Measurements from ENCODE around the gene KPNA4. TPM values are rescaled to one million over a fixed set of nuclear protein-coding genes. Genes with fewer than 3 reads are reported as not detected.
"Not testable (repeated sequence)": the region's sequence is repeated elsewhere in the genome, so short reads cannot be mapped to it uniquely, and the experiment has no call there.

Gene KPNA4
- total RNA-seq, 5 donors from 2014 or later (not counting 1 experiment from before 2014, with no cell fraction given) = 31.9 to 53.7 (median 43.4) TPM

GRCh38 chr3:160575589-160575988 lies 10.2 kb upstream of the KPNA4 start:
- Mint-ChIP-seq H3K9me3 (peaks cover 0 to 3% (median 2%) of the 10 kb centered on the region in 3 donors), H3K4me3 (no peak overlapping the region), H3K4me1 (no peaks in the 10 kb centered on the region), H3K27ac (no peak overlapping the region), H3K27me3 (peaks cover 27 to 30% of the 10 kb centered on the region in 2 donors), H3K36me3 (no peaks in the 10 kb centered on the region)
- ChIA-PET CTCF (no interaction called here), POLR2A (no interaction called here)
- DNase-seq (no peak), ATAC-seq (replicated peaks in 1 of 4) (no peak)
- Histone ChIP-seq H3K27me3 (replicated peaks in 1 of 2; ENCODE audit: control insufficient read depth in 2 of 2, extremely low read depth in 1 of 2, insufficient read depth in 2 of 2, low read length in 1 of 2) (peaks cover 0 to 5% of the 10 kb centered on the region in 2 experiments), H3K4me3 (ENCODE audit: control insufficient read depth in 1 of 2, extremely low read depth in 1 of 2, low read length in 1 of 2) (no peak overlapping the region), H3K27ac (ENCODE audit: low read length) (no peak overlapping the region), H3K36me3 (ENCODE audit: control insufficient read depth in 2 of 2, extremely low read depth in 1 of 2, insufficient read depth in 1 of 2, low read length in 1 of 2) (no peaks in the 10 kb centered on the region), H3K9me3 (no peaks in the 10 kb centered on the region), H3K4me1 (ENCODE audit: control insufficient read depth in 1 of 2, extremely low read depth in 1 of 2, insufficient read depth in 2 of 2, low read length in 2 of 2) (no peaks in the 10 kb centered on the region)
- no CpG with 5 or more reads among the region's 1 CpG for WGBS (ENCODE audit: insufficient coverage)

DNA sequence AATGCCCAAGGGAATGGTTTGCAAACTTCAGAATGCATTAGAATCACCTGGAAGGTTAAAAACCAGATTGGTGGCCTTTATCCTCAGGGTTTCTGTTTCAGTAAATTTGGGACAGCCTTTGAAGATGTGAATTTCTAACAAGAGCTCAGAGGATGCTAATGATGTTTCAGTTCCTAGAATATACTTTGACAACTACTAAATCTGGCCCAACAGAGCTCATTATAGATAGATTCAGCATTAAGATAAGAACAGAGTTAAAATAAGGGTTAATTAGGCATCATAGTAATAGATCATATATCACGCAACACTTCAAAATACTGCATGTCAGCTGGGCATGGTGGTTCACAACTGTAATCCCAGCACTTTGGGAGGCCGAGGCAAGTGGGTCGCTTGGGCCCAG lies 9.3 kb upstream of the KPNA4 start:
- 93% methylated on average over 2 of the region's 3 CpGs for WGBS (ENCODE audit: insufficient coverage)
- Histone ChIP-seq H3K4me1 (ENCODE audit: control insufficient read depth in 1 of 2, extremely low read depth in 1 of 2, insufficient read depth in 2 of 2, low read length in 2 of 2) (no peaks in the 10 kb centered on the region), H3K4me3 (ENCODE audit: control insufficient read depth in 1 of 2, extremely low read depth in 1 of 2, low read length in 1 of 2) (no peak overlapping the region), H3K9me3 (peaks cover 4% of the 10 kb centered on the region), H3K27ac (ENCODE audit: low read length) (no peak overlapping the region), H3K27me3 (replicated peaks in 1 of 2; ENCODE audit: control insufficient read depth in 2 of 2, extremely low read depth in 1 of 2, insufficient read depth in 2 of 2, low read length in 1 of 2) (no peaks in the 10 kb centered on the region), H3K36me3 (ENCODE audit: control insufficient read depth in 2 of 2, extremely low read depth in 1 of 2, insufficient read depth in 1 of 2, low read length in 1 of 2) (no peaks in the 10 kb centered on the region)
- Mint-ChIP-seq H3K27me3 (peaks cover 21 to 24% of the 10 kb centered on the region in 2 donors), H3K4me3 (no peak overlapping the region), H3K4me1 (no peaks in the 10 kb centered on the region), H3K27ac (no peak overlapping the region), H3K9me3 (no peaks in the 10 kb centered on the region), H3K36me3 (no peaks in the 10 kb centered on the region)
- ATAC-seq (replicated peaks in 1 of 4) (no peak), DNase-seq (no peak)
- CTCF ChIA-PET = interaction anchor here (0.7 kb wide), 2 partner anchors 48 to 215 kb away, joined by 3 read pairs; no protein-coding TSS in a partner anchor
- POLR2A ChIA-PET = no interaction called here

DNA sequence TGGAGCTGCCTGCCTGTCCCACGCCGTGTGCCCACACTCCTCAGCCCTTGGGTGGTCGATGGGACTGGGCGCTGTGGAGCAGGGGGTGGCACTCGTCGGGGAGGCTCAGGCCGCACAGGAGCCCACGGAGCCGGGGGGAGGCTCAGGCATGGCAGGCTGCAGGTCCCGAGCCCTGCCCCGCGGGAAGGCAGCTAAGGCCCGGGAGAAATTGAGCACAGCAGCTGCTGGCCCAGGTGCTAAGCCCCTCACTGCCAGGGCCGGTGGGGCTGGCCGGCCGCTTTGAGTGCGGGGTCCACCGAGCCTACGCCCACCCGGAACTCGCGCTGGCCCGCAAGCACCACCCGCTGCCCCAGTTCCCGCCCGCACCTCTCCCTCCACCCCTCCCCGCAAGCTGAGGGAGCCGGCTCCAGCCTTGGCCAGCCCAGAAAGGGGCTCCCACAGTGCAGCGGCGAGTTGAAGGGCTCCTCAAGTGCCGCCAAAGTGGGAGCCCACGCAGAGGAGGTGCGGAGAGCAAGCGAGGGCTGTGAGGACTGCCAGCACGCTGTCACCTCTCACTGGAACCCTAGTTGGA lies 8.7 kb upstream of the KPNA4 start:
- H3K27ac ChIP-seq (ENCODE audit: low read length); H3K36me3 Mint-ChIP-seq; H3K27ac Mint-ChIP-seq; H3K4me1 Mint-ChIP-seq; H3K36me3 ChIP-seq (ENCODE audit: control insufficient read depth in 2 of 2, extremely low read depth in 1 of 2, insufficient read depth in 1 of 2, low read length in 1 of 2); H3K4me3 ChIP-seq (ENCODE audit: control insufficient read depth in 1 of 2, extremely low read depth in 1 of 2, low read length in 1 of 2); H3K4me3 Mint-ChIP-seq; H3K9me3 Mint-ChIP-seq; ATAC-seq (replicated peaks in 1 of 4); H3K27me3 ChIP-seq (replicated peaks in 1 of 2; ENCODE audit: control insufficient read depth in 2 of 2, extremely low read depth in 1 of 2, insufficient read depth in 2 of 2, low read length in 1 of 2); POLR2A ChIA-PET; H3K9me3 ChIP-seq; DNase-seq; H3K4me1 ChIP-seq (ENCODE audit: control insufficient read depth in 1 of 2, extremely low read depth in 1 of 2, insufficient read depth in 2 of 2, low read length in 2 of 2): not testable (repeated sequence)
- CTCF ChIA-PET = interaction anchor here in 1 of 2 donors (0.7 kb wide), 1 partner anchor 215 kb away, joined by 3 read pairs; no protein-coding TSS in a partner anchor
- peaks cover 19 to 24% of the 10 kb centered on the region in 2 donors for H3K27me3 Mint-ChIP-seq
- WGBS (ENCODE audit: insufficient coverage) = 96% methylated on average over 35 of the region's 35 CpGs

DNA sequence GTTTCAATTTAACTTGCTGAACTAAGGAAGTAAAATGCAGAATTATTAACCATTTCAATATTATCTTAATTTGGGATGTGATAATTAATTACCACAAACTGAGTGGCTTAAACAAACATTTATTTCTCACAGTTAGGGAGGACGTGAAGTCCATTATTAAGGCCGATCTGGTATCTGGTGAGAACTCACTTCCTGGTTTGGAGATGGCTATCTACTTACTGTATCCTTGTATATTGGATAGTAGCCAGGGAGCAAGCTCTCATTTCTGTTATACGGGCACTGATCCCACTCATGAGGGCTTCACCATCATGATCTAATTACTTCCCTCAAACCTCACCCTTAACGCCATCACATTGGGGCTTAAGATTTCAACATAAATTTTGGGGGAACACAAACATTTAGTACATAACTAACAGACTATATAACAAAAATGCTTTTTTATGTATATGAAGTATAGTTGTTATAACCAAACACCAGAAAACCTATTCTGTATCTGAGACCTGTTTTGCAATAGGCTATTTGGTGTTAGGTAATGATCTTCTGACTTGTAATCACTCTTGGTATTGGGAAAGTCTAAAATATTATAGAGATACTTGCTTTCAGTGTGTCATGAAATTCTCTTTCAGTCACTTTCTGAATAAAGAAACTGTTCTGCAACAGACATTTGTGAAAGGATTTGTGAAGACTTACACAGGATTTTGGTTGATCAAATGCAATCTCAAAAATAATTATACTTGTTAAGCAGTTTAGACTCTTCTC lies 4.7 kb upstream of the KPNA4 start:
- peaks cover 8% of the 10 kb centered on the region for H3K36me3 Mint-ChIP-seq
- H3K4me1 Mint-ChIP-seq = peaks cover 16 to 18% (median 17%) of the 10 kb centered on the region in 3 donors
- Histone ChIP-seq H3K4me1 (ENCODE audit: control insufficient read depth in 1 of 2, extremely low read depth in 1 of 2, insufficient read depth in 2 of 2, low read length in 2 of 2) (peaks cover 7 to 8% of the 10 kb centered on the region in 2 experiments), H3K27ac (ENCODE audit: low read length) (no peak overlapping the region), H3K9me3 (peaks cover 4% of the 10 kb centered on the region), H3K27me3 (replicated peaks in 1 of 2; ENCODE audit: control insufficient read depth in 2 of 2, extremely low read depth in 1 of 2, insufficient read depth in 2 of 2, low read length in 1 of 2) (no peaks in the 10 kb centered on the region), H3K36me3 (ENCODE audit: control insufficient read depth in 2 of 2, extremely low read depth in 1 of 2, insufficient read depth in 1 of 2, low read length in 1 of 2) (no peaks in the 10 kb centered on the region), H3K4me3 (ENCODE audit: control insufficient read depth in 1 of 2, extremely low read depth in 1 of 2, low read length in 1 of 2) (no peak overlapping the region)
- no peak overlapping the region for H3K4me3 Mint-ChIP-seq
- no peak overlapping the region for H3K27ac Mint-ChIP-seq
- CTCF ChIA-PET = interaction anchor here (0.6 to 0.7 kb wide), 2 partner anchors 15 to 792 kb away, joined by 6 to 10 read pairs; no protein-coding TSS in a partner anchor
- peaks cover 0 to 5% (median 0%) of the 10 kb centered on the region in 3 donors for H3K9me3 Mint-ChIP-seq
- POLR2A ChIA-PET = interaction anchor here in 1 of 2 donors (0.7 to 1.0 kb wide), 2 partner anchors 9 to 45 kb away, joined by 4 to 13 read pairs; no protein-coding TSS in a partner anchor
- DNase-seq = no peak
- no CpG with 5 or more reads among the region's 4 CpGs for WGBS (ENCODE audit: insufficient coverage)
- no peaks in the 10 kb centered on the region for H3K27me3 Mint-ChIP-seq
- no peak for ATAC-seq (replicated peaks in 1 of 4)

GRCh38 chr3:160568989-160569388 lies 3.6 kb upstream of the KPNA4 start:
- no peaks in the 10 kb centered on the region for H3K27me3 ChIP-seq (replicated peaks in 1 of 2; ENCODE audit: control insufficient read depth in 2 of 2, extremely low read depth in 1 of 2, insufficient read depth in 2 of 2, low read length in 1 of 2)
- Mint-ChIP-seq H3K36me3 (peaks cover 8% of the 10 kb centered on the region), H3K9me3 (peaks cover 0 to 5% (median 0%) of the 10 kb centered on the region in 3 donors), H3K27me3 (no peaks in the 10 kb centered on the region), H3K27ac (no peak overlapping the region), H3K4me3 (no peak overlapping the region), H3K4me1 (peaks cover 21 to 22% (median 22%) of the 10 kb centered on the region in 3 donors)
- 63% methylated on average over 8 of the region's 10 CpGs for WGBS (ENCODE audit: insufficient coverage)
- H3K9me3 ChIP-seq = peaks cover 4% of the 10 kb centered on the region
- ATAC-seq (replicated peaks in 1 of 4) (no peak), DNase-seq (no peak)
- no peaks in the 10 kb centered on the region for H3K36me3 ChIP-seq (ENCODE audit: control insufficient read depth in 2 of 2, extremely low read depth in 1 of 2, insufficient read depth in 1 of 2, low read length in 1 of 2)
- ChIA-PET CTCF (interaction anchor here in 1 of 2 donors (0.7 to 1.0 kb wide), 2 partner anchors 14 to 119 kb away, joined by 3 to 6 read pairs; partner anchors contain the start of gene TRIM59), POLR2A (interaction anchor here in 1 of 2 donors (1.0 kb wide), 1 partner anchor 8 kb away, joined by 4 read pairs; no protein-coding TSS in a partner anchor)
- no peak overlapping the region for H3K4me3 ChIP-seq (ENCODE audit: control insufficient read depth in 1 of 2, extremely low read depth in 1 of 2, low read length in 1 of 2)
- no peak overlapping the region for H3K27ac ChIP-seq (ENCODE audit: low read length)
- peaks cover 9 to 13% of the 10 kb centered on the region in 2 experiments for H3K4me1 ChIP-seq (ENCODE audit: control insufficient read depth in 1 of 2, extremely low read depth in 1 of 2, insufficient read depth in 2 of 2, low read length in 2 of 2)

DNA sequence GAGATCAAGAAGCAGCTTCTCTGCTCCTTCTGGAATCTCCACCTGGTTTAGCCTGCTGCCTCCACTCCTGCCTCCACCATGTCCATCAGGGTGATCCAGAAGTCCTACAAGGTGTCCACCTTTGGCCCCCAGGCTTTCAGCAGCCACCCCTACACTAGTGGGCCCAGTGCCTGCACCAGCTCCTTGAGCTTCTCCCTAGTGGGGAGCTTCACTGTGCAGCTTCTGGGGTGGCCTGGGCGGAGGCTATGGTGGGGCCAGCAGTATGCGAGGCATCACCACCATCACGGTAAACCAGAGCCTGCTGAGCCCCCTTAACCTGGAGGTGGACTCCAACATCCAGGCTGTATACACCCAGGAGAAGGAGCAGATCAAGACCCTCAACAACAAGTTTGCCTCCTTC lies 2.4 kb upstream of the KPNA4 start:
- Histone ChIP-seq H3K9me3 (peaks cover 4% of the 10 kb centered on the region), H3K27me3 (replicated peaks in 1 of 2; ENCODE audit: control insufficient read depth in 2 of 2, extremely low read depth in 1 of 2, insufficient read depth in 2 of 2, low read length in 1 of 2) (no peaks in the 10 kb centered on the region), H3K36me3 (ENCODE audit: control insufficient read depth in 2 of 2, extremely low read depth in 1 of 2, insufficient read depth in 1 of 2, low read length in 1 of 2) (no peaks in the 10 kb centered on the region), H3K4me3 (ENCODE audit: control insufficient read depth in 1 of 2, extremely low read depth in 1 of 2, low read length in 1 of 2) (no peak overlapping the region), H3K4me1 (ENCODE audit: control insufficient read depth in 1 of 2, extremely low read depth in 1 of 2, insufficient read depth in 2 of 2, low read length in 2 of 2) (peaks cover 17 to 20% of the 10 kb centered on the region in 2 experiments), H3K27ac (ENCODE audit: low read length) (no peak overlapping the region)
- 94% methylated on average over 3 of the region's 3 CpGs for WGBS (ENCODE audit: insufficient coverage)
- Mint-ChIP-seq H3K9me3 (peaks cover 0 to 5% (median 0%) of the 10 kb centered on the region in 3 donors), H3K4me3 (no peak overlapping the region), H3K27me3 (no peaks in the 10 kb centered on the region), H3K4me1 (peaks cover 33 to 34% (median 33%) of the 10 kb centered on the region in 3 donors), H3K36me3 (peaks cover 8% of the 10 kb centered on the region), H3K27ac (no peak overlapping the region)
- no peak for DNase-seq
- no peak for ATAC-seq (replicated peaks in 1 of 4)
- CTCF ChIA-PET = interaction anchor here in 1 of 2 donors (0.6 kb wide), 1 partner anchor 106 kb away, joined by 3 read pairs; no protein-coding TSS in a partner anchor
- POLR2A ChIA-PET = interaction anchor here in 1 of 2 donors (1.0 kb wide), 1 partner anchor 30 kb away, joined by 3 read pairs; no protein-coding TSS in a partner anchor

All from T-cell (primary cell).